ENCODE data around the gene TAS2R14.

DNA sequence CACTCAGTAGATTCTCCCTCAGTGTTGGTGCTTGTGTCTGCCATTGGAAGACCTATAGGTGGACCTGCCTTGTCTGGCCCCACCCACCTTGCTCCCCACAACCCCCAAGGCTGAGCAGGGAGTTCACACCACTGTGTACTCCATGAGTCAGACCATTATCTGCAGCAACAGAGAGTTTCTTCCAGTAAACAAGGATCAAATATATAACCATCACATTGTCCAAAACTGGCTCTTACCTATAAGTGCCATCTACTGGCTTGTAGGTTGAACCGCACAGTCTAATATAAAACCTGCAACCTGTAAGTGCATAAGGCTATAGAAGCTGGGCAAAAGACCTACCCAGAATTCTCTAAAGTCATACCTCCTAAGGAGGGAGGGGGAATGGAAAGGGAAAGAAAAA, 37.6 kb downstream of the TAS2R14 start:
- no peak for TF ChIP-seq EZH2 (IDR thresholded peaks at IDR 0.05; ENCODE audit: borderline replicate concordance, low read depth, low read length, poor library complexity, severe bottlenecking)
- TF ChIP-seq, protein P1, sequence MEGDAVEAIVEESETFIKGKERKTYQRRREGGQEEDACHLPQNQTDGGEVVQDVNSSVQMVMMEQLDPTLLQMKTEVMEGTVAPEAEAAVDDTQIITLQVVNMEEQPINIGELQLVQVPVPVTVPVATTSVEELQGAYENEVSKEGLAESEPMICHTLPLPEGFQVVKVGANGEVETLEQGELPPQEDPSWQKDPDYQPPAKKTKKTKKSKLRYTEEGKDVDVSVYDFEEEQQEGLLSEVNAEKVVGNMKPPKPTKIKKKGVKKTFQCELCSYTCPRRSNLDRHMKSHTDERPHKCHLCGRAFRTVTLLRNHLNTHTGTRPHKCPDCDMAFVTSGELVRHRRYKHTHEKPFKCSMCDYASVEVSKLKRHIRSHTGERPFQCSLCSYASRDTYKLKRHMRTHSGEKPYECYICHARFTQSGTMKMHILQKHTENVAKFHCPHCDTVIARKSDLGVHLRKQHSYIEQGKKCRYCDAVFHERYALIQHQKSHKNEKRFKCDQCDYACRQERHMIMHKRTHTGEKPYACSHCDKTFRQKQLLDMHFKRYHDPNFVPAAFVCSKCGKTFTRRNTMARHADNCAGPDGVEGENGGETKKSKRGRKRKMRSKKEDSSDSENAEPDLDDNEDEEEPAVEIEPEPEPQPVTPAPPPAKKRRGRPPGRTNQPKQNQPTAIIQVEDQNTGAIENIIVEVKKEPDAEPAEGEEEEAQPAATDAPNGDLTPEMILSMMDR (conservative IDR thresholded peaks at IDR 0.05; ENCODE audit: low read depth, low read length): 0 out of 2 replicates have a peak, but pooled peaks have one; percentile 24
